Measurements from ENCODE around the gene PLLP. TPM values are rescaled to one million over a fixed set of nuclear protein-coding genes. Genes with fewer than 3 reads are reported as not detected.

PLLP gene
- total RNA-seq, 1 donor from 2014 or later = 5.2 TPM

DNA sequence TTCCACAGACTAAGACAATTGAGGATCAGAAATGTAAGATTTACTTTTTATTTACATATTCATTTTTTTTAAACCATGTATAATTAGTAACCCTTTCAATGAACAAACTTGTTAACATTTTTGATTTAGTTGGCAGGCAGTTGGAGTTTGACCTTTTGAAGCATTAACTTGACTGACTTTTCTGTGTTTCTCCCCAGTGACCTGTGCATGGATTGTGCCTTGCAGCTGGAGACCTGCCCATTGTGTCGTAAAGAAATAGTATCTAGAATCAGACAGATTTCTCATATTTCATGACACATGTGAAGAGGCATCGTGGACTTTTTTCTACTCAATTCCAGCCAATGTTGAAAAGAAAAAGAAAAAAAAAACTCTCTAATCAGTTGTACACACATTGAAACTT lies 45.8 kb downstream of the PLLP start:
- intact Hi-C loops (cut with micrococcal nuclease) = no loop called here
- no peak overlapping the region for H3K27ac ChIP-seq (replicated peaks)
- peaks cover 23% of the 10 kb centered on the region for H3K4me1 ChIP-seq
- H3K36me3 ChIP-seq = peaks cover 65% of the 10 kb centered on the region
- no peaks in the 10 kb centered on the region for H3K9me3 ChIP-seq (replicated peaks)
- TF ChIP-seq, protein P1, sequence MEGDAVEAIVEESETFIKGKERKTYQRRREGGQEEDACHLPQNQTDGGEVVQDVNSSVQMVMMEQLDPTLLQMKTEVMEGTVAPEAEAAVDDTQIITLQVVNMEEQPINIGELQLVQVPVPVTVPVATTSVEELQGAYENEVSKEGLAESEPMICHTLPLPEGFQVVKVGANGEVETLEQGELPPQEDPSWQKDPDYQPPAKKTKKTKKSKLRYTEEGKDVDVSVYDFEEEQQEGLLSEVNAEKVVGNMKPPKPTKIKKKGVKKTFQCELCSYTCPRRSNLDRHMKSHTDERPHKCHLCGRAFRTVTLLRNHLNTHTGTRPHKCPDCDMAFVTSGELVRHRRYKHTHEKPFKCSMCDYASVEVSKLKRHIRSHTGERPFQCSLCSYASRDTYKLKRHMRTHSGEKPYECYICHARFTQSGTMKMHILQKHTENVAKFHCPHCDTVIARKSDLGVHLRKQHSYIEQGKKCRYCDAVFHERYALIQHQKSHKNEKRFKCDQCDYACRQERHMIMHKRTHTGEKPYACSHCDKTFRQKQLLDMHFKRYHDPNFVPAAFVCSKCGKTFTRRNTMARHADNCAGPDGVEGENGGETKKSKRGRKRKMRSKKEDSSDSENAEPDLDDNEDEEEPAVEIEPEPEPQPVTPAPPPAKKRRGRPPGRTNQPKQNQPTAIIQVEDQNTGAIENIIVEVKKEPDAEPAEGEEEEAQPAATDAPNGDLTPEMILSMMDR (IDR thresholded peaks at IDR 0.05; ENCODE audit: borderline replicate concordance) = no peak
- no peaks in the 10 kb centered on the region for H3K27me3 ChIP-seq (ENCODE audit: low read depth)
- no peak overlapping the region for H3K4me3 ChIP-seq
- DNase-seq = no peak

GRCh38 chr16:57236022-57236350 lies 48.5 kb downstream of the PLLP start:
- H3K4me1 ChIP-seq = peaks cover 36% of the 10 kb centered on the region
- intact Hi-C loops (cut with micrococcal nuclease) = no loop called here

DNA sequence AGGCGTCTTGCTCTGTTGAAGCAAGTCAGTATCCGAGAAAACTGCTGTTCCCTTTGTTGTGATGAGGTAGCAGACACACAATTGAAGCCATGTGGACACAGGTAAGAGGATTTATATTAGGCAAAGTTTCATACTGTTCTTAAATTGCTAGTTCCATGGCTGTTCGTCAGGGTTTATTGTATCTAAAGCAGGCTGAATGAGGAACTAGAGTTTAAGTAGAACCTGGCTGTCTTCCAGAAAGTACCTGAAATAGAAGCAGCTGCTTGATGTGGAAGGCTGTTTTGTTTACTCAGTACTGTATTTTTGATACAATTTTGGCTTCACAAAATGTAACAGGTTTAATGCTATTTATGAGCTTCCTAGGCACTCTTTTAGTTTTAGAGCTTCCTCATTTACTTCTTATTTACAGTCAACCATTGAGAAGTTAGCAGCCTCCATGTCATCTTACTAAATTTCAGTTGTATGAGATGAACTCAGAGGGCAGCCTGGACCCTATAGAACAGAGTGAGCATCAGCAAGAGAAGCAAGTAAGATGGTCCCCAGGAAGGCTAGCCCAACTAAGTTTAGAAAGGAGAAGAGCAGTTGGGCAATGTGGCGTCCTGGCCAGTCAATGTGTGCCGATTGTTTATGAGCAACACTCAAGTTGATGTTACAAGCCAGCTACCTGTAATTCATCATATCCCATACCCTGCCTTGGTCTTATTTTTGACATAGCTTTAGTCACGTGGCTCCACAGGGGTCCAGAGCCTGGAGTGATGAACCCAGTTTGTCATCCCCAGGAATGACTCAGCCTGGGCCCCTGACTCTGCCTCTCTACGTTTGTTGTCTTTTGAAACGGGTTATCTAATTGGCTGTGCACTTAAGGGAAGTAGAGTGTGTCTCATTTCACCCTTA lies 49.1 kb downstream of the PLLP start:
- DNase-seq = no peak
- Histone ChIP-seq H3K27me3 (ENCODE audit: low read depth) (no peaks in the 10 kb centered on the region), H3K36me3 (peaks cover 97% of the 10 kb centered on the region), H3K4me1 (peaks cover 36% of the 10 kb centered on the region), H3K4me3 (no peak overlapping the region), H3K9me3 (replicated peaks) (no peaks in the 10 kb centered on the region), H3K27ac (replicated peaks) (peak overlapping the region; percentile 87)
- intact Hi-C loops (cut with micrococcal nuclease) = no loop called here
- TF ChIP-seq, protein P1 (IDR thresholded peaks at IDR 0.05; ENCODE audit: borderline replicate concordance) = no peak

More at GRCh38 chr16:57236022-57236350, 48.5 kb downstream of the PLLP start:
- Histone ChIP-seq H3K9me3 (replicated peaks) (no peaks in the 10 kb centered on the region), H3K27me3 (ENCODE audit: low read depth) (no peaks in the 10 kb centered on the region), H3K36me3 (peaks cover 92% of the 10 kb centered on the region), H3K27ac (replicated peaks) (no peak overlapping the region), H3K4me3 (no peak overlapping the region)
- DNase-seq = no peak
- TF ChIP-seq, protein P1 (IDR thresholded peaks at IDR 0.05; ENCODE audit: borderline replicate concordance) = no peak

- TF ChIP-seq, protein P1 (IDR thresholded peaks at IDR 0.05; ENCODE audit: borderline replicate concordance) = no peak
- Histone ChIP-seq H3K36me3 (peaks cover 97% of the 10 kb centered on the region), H3K27ac (replicated peaks) (peak overlapping the region; percentile 87), H3K27me3 (ENCODE audit: low read depth) (no peaks in the 10 kb centered on the region), H3K4me1 (peaks cover 36% of the 10 kb centered on the region), H3K4me3 (no peak overlapping the region), H3K9me3 (replicated peaks) (no peaks in the 10 kb centered on the region)
- no peak for DNase-seq
- intact Hi-C loops (cut with micrococcal nuclease) = no loop called here
Observed at GRCh38 chr16:57234707-57235092, 49.8 kb downstream of the PLLP start.

DNA sequence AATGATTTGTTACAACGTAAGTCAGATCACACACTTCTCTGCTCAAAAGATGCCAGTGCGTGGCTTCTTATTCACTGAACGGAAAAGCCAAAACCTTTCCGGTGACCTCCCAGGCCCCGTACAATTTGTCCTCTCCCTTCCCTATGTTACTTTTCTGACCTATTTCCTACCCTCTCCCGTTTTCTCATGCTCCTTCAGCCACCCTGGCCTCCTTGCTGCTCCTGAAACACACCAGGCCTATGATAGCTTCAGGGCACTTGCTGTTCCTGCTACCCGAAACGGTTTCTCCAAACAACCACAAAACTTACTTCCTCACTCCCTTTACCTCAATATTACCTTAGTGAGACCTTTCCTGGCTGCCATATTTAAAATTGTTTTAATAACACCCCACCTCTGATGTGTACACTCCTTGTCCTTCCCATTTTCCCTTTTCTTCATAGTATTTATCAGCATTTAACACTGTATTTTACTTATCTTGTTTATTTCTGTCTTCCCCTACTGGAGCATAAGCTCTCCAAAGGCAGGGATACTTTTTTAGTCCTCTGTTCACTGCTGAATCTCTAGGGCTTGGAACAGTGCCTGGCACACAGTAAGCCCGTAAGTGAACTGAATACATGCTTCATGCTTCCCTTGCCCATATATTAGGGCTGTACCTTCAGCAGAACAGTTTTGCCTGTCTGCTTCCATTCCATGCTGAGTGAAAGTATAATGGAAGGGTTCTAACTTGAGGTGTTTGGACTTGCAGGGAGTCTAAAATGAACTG lies 50.3 kb downstream of the PLLP start:
- H3K36me3 ChIP-seq = peaks cover 96% of the 10 kb centered on the region
- no peaks in the 10 kb centered on the region for H3K9me3 ChIP-seq (replicated peaks)
- TF ChIP-seq, protein P1 (IDR thresholded peaks at IDR 0.05; ENCODE audit: borderline replicate concordance) = no peak
- H3K4me1 ChIP-seq = peaks cover 36% of the 10 kb centered on the region
- peak overlapping the region; percentile 3 for H3K4me3 ChIP-seq
- H3K27ac ChIP-seq (replicated peaks) = peak overlapping the region; percentile 87
- no peak for DNase-seq
- intact Hi-C loops (cut with micrococcal nuclease) = no loop called here
- no peaks in the 10 kb centered on the region for H3K27me3 ChIP-seq (ENCODE audit: low read depth)

All from left ventricle myocardium inferior (tissue), 1 donor.